ENCODE results near the gene NDUFA8.

- TF ChIP-seq POLR2AphosphoS5 (IDR thresholded peaks at IDR 0.05; ENCODE audit: low read depth, low read length) (no peak), CTCF (IDR thresholded peaks at IDR 0.05) (no peak), REST (IDR thresholded peaks at IDR 0.05; ENCODE audit: insufficient read depth in 1 of 2, low read depth in 2 of 2, low read length in 1 of 2) (no peak)
Observed at GRCh38 chr9:122180633-122181032, 21.1 kb upstream of the NDUFA8 start.

Measured in Panc1 (cell line).